Activated CD4-positive, CD25-positive, alpha-beta regulatory T cell (primary cell): Measurements from ENCODE around the gene DEXI.
"Not testable (repeated sequence)": the region's sequence is repeated elsewhere in the genome, so short reads cannot be mapped to it uniquely, and the experiment has no call there.

ENCODE experiments used
- DNase-seq, 4 experiments: peaks; one replicate each; lab custom pipeline; 2025; lab: John Stamatoyannopoulos, UW

DEXI gene

DNA sequence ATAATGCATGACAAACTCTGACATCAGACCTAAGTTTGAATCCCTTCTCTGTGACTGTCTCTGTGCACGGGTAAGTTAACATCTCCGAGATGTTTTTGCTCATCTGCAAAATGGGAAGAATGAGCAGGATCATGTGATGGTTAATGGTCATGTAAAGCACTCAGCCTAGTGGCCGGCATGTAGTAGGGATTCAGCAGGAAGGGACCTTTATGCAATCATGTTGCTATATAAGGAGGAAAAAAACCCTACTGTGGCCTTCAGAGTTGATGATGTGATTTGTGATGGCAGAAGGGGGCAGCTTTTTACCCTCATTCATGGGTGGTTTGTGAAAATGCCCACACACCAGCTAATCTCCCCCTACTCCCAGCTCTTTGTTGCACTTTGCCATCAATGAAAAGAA, 26.2 kb upstream of the DEXI start:
- no peak for DNase-seq

- DNase-seq: no peak
Measured at GRCh38 chr16:10967986-10968385, 25.7 kb upstream of the DEXI start.

DNA sequence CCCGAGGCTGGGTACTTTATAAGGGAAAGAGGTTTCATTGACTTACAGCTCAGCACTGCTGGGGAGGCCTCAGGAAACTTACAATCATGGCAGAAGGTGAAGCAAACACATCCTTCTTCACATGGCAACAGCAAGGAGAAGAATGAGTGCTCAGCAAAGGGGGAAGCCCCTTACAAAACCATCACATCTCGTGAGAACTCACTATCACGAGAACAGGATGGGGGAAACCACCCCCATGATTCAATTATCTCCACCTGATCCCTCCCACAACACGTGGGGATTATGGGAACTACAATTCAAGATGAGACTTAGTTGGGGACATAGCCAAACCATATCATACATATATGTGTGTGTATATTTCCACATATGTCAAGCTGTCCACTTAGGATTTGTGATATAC, 24.3 kb upstream of the DEXI start:
- not testable (repeated sequence) for DNase-seq

DNA sequence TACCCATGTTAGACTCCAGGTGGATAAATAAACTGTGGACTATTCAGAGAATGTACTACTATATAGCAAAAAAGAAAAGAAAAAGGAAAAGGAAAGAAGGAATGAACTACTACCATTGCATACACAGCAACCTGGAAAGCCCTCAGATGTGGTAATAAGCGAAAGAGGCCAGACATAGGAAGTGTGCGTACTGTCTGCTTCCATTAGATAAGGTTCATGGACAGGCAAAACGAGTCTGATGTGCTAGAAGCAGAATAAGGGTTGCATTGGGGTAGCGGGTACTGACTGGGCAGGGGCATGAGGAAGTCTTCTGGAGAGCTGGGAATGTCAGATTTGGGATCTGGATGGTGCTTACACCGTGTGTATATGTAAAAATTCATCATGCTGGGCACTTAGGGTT, 23.9 kb upstream of the DEXI start:
- DNase-seq: no peak

GRCh38 chr16:10965440-10966061, 23.3 kb upstream of the DEXI start:
- DNase-seq: peak in 1 of 4 experiments; percentile 36

DNA sequence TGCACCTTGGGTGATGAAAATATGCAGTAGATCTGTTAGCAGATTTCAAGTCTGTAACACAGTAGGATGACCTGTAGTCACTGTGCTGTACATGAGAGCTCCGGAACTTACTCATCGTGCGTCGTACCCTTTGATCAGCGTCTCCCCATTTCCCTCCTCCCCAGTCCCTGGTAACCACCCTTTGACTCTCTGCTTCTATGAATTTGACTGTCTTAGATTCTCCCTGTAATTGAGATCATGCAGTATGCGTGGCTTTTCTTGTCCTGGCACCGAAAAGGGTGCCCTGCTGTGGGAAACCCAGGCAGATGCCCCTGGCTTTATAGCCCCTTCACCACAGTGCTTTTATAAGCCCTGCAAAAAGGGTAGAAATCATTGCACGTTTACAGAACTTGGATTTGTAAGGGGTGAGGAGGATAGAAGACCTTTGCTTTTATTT, 22.6 kb upstream of the DEXI start:
- peak; percentile 23 to 42 (median 32) for DNase-seq

- DNase-seq: peak; percentile 65 to 81 (median 74)
Measured at GRCh38 chr16:10964039-10964890, 22.0 kb upstream of the DEXI start.

DNA sequence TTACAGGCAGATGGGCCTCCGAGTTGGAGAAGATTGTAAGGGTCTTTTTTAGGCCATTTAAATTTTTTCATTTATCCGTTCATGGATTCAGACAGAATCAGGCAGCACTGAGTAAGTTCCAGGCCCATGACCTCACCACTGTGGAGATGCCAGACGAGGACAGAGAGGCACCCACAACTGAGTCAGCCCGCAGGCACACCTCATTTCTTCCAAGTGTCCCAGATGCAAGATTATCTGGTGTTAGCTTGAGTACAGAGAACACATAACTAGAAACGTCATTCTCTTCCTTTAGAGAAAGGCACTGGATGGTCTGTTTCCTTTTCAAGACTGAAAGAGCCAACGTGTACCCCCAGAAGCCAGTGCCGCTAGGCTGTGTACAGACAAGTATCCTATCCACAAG, 19.0 kb upstream of the DEXI start:
- DNase-seq: no peak

GRCh38 chr16:10959161-10959560, 16.9 kb upstream of the DEXI start:
- DNase-seq: no peak

GRCh38 chr16:10957771-10958482, 15.7 kb upstream of the DEXI start:
- DNase-seq: no peak

DNA sequence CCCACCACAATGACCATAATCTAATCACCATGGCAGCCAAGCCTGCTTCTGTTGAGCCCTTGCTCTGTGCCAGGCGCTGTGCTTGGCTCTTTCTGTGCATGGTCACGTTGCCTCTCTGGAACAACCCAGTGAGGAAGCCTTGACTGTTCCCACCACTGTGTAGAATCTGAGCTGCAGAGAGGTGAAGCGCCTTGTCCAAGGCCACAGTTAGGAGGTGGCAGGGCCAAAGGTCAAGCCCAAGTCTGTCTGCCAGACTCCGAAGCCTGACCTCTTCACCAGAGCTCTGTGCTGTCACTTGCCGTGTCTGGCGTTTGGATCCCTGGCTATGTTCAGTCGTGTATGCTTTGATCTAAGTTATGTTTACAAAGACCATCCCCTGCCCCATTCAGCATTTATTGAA, 12.6 kb upstream of the DEXI start:
- DNase-seq: no peak

DNA sequence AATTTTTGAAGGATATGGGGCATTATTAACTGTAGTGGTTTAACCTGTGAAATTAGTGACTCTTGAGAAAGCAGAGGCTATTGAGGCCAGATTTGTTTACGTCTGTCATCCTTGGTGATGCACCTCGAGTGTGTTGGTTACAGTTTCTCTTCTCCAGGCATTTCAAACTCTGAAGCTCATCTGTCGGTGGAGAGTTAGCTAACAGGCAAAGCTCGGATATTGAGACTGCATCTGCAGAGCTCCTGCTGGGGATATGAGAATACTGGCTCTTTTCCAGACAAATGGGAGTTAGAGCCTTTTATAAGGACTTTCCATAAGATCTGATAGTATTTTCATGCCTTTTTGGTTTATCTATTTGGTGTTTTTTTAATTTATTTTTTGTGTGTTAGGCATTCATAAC, 8.8 kb upstream of the DEXI start:
- no peak for DNase-seq

DNA sequence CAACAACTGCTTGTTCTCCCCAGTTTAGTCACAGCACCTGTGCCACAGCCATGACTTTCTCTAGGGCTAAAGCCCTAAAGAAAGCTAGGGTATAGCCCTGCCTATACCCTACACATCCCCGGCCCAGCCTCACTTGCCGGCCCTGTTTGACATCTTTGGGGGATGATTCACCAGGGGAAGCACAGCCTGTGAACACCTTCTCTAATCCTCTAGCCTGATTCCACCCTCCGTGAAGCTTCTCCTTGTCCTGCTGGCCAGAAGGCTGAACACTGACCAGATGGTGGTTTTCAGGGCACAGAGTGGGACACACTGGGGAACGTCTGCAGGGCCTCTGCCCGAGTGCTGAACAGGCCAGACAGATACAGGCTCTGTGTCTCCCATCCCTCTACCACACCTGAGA, 8.1 kb upstream of the DEXI start:
- DNase-seq: no peak

DNA sequence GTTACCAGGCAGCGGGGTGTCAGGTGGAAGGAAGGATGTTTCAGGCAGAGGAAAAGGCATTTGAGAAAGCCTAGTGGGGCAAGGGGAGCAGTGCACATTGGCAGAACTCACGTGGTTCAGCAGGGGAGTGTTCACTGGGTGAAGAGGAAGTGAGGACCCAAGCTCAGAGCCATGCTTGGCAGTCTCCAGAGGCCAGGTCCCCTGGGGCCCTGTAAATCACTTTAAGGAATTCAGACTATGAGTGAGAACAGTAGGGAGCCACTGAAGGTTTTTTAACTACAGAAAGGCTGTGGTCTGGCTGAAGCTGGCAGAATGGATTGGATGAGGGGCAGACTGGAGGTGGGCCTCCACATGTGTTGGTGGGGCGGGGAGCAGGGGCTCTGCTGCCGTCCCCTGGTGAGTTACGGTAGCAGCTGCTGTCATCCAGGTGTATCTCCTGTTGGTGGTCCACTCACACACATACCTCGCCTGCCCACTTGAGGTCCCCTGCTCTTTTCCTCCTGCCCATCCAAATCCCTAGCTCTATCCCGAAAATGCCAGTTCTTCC, 7.2 kb upstream of the DEXI start:
- peak in 2 of 4 experiments; percentile 20 to 49 for DNase-seq

DNA sequence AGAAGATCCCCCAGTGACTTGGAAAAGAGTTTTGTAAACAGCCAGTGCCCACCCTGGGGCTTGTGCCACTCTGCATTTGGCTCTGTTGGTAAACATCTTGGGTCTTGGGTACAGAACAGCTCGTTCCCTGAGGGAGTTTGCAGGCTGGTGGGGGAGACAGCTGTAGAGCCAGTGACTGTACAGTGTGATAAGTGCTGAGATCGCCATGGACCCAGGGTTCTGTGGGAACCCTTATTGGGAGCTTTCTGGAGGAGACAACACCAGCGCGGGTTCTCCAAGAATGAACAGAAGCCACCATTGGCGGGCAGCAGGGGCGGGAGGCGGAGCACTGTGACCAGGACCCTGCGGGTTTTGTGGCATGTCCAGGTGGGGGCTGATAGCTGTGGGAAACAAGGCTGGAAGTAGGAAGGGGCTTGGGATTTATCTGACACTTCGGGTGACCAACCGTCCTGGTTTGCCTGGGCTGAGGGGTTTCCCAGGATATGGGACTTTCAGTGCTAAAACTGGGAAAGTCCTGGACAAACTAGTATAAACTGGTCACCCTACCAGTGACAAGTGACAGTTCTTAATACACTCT, 5.0 kb upstream of the DEXI start:
- DNase-seq: no peak

GRCh38 chr16:10946308-10946707, 4.0 kb upstream of the DEXI start:
- DNase-seq: no peak

DNA sequence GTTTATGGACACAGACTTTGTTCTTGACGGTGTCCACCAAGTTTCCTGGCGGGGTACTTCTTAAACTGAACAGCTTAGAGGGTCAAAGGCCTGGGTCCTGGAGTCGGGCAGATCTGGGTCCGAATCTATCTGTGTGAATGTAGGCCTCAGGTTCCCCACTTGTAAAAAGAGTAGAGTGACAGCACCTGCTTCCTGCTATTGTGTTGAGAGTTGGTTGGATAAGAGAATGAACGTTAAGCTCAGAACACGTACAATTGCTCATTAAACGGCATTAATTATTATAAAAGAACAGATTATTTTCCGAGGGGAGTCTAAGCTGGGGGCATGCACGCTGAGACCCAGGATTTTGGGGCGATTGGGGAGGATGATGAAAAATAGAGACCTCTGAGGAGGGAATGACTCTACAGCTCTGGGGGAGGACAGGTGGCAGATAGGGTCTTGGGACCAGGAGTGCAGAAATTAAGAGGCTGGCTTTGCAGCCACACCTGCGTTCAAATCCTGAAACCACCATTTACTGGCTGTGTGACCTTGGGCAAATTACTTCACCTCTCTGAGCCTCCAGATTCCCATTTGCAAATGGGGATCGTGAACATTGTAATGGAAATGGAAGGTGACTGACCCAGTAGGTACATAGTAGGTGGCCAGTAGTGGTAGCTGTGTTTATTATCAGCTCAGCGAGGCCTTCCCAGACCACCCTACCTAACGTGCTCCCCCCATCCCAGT, 3.0 kb upstream of the DEXI start:
- no peak for DNase-seq

DNA sequence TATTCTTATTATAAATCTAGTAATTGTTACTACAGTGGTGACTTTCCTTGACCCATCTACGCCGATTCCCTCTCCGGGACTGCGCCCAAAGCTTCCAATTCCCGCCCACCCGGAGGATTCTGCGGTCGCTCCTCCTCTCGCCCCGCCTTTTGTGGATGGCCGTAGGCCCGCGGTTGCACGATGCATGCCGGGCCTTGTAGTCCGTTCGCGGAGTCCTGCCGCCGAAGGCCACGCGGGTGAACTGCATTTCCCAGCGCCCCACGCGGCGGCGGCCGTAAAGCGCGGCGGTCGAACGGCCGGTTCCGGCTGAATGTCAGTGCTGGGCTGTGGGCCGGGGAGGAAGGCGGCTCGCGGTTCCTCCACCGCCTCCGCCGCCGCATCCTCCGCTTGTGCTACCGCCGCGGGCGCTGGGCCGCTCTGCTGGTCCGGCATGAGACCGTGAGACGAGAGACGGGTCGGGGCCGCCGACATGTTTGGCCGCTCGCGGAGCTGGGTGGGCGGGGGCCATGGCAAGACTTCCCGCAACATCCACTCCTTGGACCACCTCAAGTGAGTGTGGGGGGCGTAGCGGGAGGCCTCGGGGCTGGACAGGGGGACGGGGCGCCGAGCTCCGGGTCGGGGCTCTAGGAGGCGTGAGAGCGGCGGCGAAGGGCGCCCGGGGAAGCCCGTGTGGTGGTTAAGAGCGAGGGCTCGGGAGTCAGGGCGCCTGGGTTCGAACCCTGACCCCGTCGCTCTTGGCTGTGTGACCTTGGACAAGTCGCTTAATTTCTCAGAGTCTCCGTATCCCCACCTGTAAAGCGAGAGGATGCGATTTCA, 2.2 kb upstream of the DEXI start, which contains the start of gene CLEC16A:
Gene CLEC16A (plus strand): TSS at position 316 of the 816 bp plus-strand sequence. CDS start 154 bp downstream, at position 470.
- DNase-seq: peak; percentile 92 to 94 (median 92)

DNA sequence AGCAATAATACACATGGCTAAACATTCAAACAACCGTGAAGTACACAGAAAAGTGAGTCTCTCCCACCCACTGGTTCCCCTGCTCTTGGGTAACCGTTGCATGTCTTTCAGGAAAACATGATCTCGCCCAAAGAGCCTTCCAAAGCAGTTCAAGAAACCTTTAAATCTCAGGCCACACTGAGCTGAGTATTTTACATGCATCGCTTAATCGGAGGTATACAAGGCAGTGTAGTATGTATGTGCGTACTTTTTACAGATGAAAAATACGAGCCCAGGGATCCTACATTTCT, 741 bp upstream of the DEXI start:
- DNase-seq: no peak

DNA sequence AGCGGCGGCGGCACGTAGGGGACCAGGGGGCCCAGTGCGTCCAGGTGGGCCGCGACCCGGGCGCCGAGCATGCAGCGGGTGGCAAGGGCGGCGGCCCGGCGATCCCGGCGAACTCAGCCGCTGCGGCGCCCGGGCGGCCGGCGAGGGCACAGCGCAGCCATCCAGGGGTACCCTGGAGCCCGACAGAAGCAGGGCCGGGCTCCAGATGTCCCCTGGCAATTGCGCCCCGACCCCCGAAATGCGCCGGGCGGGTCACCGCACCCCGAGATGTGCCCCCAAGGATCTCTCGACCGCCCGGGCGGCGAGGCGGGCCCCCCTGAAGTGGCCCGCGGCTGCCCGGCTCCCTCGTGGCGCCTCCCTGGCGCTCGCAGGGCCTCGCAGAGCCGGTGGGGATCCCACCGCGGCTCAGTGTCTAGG, 325 bp downstream of the DEXI start:
- DNase-seq: not testable (repeated sequence)
